GM18508 (cell line): ENCODE data around the gene AGAP1.
"Not testable (repeated sequence)": the region's sequence is repeated elsewhere in the genome, so short reads cannot be mapped to it uniquely, and the experiment has no call there.

Experiments used
- ATAC-seq: cut with Tn5 transposase; IDR thresholded peaks from one replicate; pipeline ENCODE4 v1.9.1; 2021; ENCODE audit warnings: moderate number of reproducible peaks; ENCODE audit not compliant: insufficient read depth, unreplicated experiment

AGAP1 gene

GRCh38 chr2:236051806-236052205 lies 558.0 kb downstream of the AGAP1 start:
- ATAC-seq = no peak

- no peak for ATAC-seq
These were observed 558.4 kb downstream of the AGAP1 start for GRCh38 chr2:236052206-236052605.

- ATAC-seq = no peak
These were observed 559.3 kb downstream of the AGAP1 start for GRCh38 chr2:236052926-236053821.

GRCh38 chr2:236054125-236054524 lies 560.3 kb downstream of the AGAP1 start:
- ATAC-seq = no peak

- ATAC-seq = no peak
These were observed 560.9 kb downstream of the AGAP1 start for GRCh38 chr2:236054621-236055305.

- ATAC-seq = no peak
These were observed 561.6 kb downstream of the AGAP1 start for GRCh38 chr2:236055471-236055870.

- ATAC-seq = no peak
These were observed 562.3 kb downstream of the AGAP1 start for GRCh38 chr2:236056141-236056540.

GRCh38 chr2:236057375-236057774 lies 563.5 kb downstream of the AGAP1 start:
- ATAC-seq = no peak

- ATAC-seq = no peak
These were observed 567.7 kb downstream of the AGAP1 start for GRCh38 chr2:236061497-236061896.

GRCh38 chr2:236061899-236062298 lies 568.1 kb downstream of the AGAP1 start:
- no peak for ATAC-seq

- not testable (repeated sequence) for ATAC-seq
These were observed 569.0 kb downstream of the AGAP1 start for GRCh38 chr2:236062806-236063205.

GRCh38 chr2:236063994-236064393 lies 570.2 kb downstream of the AGAP1 start:
- ATAC-seq = no peak

GRCh38 chr2:236065314-236066160 lies 571.7 kb downstream of the AGAP1 start:
- no peak for ATAC-seq

GRCh38 chr2:236070236-236070635 lies 576.4 kb downstream of the AGAP1 start:
- no peak for ATAC-seq

GRCh38 chr2:236073246-236073645 lies 579.4 kb downstream of the AGAP1 start:
- ATAC-seq = no peak

GRCh38 chr2:236073867-236074655 lies 580.2 kb downstream of the AGAP1 start:
- no peak for ATAC-seq

GRCh38 chr2:236075802-236076201 lies 582.0 kb downstream of the AGAP1 start:
- no peak for ATAC-seq

GRCh38 chr2:236078297-236079255 lies 584.7 kb downstream of the AGAP1 start:
- no peak for ATAC-seq

GRCh38 chr2:236080412-236080811 lies 586.6 kb downstream of the AGAP1 start:
- no peak for ATAC-seq
